ENCODE measurements around the gene MTF2. TPM values are rescaled to one million over a fixed set of nuclear protein-coding genes. Genes with fewer than 3 reads are reported as not detected.

Gene MTF2
- total RNA-seq, 6 experiments from 2014 or later: 4.5 to 9.3 (median 7.1) TPM

- WGBS (ENCODE audit: insufficient coverage, low coverage, low lambda C conversion rate, missing lambda C conversion rate): 76% methylated on average over 4 of the region's 4 CpGs
Observed at GRCh38 chr1:93124556-93125355, 45.7 kb downstream of the MTF2 start.

DNA sequence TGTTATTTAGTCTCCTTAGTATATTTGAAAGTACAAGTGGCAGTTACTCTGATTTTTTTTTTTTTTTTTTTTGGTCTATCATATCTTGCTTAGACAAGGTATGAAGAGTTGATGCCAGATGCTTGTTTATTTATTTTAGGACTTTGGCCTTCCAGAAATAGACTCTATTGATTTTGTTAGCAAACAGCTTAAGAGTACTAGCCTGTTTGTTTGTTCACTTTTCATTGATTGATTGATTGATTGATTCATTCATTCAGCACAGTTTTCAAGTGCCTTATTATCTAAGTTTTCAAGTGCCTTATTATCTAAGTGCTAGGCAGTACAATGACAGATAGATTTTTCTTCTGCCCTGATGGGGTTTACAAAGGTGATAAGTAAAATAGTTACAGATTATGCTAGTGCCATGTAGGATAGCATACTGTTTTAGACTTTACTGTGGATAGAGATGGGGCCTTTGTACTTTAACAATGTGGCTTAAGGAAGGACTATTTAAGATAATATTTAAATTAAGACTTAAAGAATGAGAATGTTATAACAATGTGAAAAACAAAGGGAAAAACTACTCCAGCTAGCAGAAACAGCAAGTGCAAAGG, 50.5 kb downstream of the MTF2 start:
- H3K4me1 ChIP-seq: peaks cover 0 to 16% (median 8%) of the 10 kb centered on the region in 4 donors
- no peak for DNase-seq
- H3K27me3 ChIP-seq: no peaks in the 10 kb centered on the region
- no peak overlapping the region for H3K4me3 ChIP-seq
- intact Hi-C loops (cut with DNase I): no loop called here
- peak overlapping the region in 1 of 3 donors; percentile 8 for H3K27ac ChIP-seq
- TF ChIP-seq POLR2A (IDR thresholded peaks at IDR 0.05): no peak
- TF ChIP-seq, protein P1, sequence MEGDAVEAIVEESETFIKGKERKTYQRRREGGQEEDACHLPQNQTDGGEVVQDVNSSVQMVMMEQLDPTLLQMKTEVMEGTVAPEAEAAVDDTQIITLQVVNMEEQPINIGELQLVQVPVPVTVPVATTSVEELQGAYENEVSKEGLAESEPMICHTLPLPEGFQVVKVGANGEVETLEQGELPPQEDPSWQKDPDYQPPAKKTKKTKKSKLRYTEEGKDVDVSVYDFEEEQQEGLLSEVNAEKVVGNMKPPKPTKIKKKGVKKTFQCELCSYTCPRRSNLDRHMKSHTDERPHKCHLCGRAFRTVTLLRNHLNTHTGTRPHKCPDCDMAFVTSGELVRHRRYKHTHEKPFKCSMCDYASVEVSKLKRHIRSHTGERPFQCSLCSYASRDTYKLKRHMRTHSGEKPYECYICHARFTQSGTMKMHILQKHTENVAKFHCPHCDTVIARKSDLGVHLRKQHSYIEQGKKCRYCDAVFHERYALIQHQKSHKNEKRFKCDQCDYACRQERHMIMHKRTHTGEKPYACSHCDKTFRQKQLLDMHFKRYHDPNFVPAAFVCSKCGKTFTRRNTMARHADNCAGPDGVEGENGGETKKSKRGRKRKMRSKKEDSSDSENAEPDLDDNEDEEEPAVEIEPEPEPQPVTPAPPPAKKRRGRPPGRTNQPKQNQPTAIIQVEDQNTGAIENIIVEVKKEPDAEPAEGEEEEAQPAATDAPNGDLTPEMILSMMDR (IDR thresholded peaks at IDR 0.05): no peak
- no peaks in the 10 kb centered on the region for H3K9me3 ChIP-seq
- ATAC-seq: peak; percentile 94 to 97 (median 96)
- peaks cover 0 to 12% (median 0%) of the 10 kb centered on the region in 4 donors for H3K36me3 ChIP-seq

More at GRCh38 chr1:93124556-93125355, 45.7 kb downstream of the MTF2 start:
- H3K4me1 ChIP-seq: peaks cover 0 to 10% (median 4%) of the 10 kb centered on the region in 4 donors
- intact Hi-C loops (cut with DNase I): no loop called here
- ATAC-seq: no peak
- no peak overlapping the region for H3K4me3 ChIP-seq
- no peak overlapping the region for H3K27ac ChIP-seq
- no peak for DNase-seq
- H3K9me3 ChIP-seq: no peaks in the 10 kb centered on the region
- H3K27me3 ChIP-seq: no peaks in the 10 kb centered on the region
- H3K36me3 ChIP-seq: peaks cover 0 to 3% (median 0%) of the 10 kb centered on the region in 4 donors
- TF ChIP-seq, protein P1 (IDR thresholded peaks at IDR 0.05): no peak
- TF ChIP-seq POLR2A (IDR thresholded peaks at IDR 0.05): no peak

DNA sequence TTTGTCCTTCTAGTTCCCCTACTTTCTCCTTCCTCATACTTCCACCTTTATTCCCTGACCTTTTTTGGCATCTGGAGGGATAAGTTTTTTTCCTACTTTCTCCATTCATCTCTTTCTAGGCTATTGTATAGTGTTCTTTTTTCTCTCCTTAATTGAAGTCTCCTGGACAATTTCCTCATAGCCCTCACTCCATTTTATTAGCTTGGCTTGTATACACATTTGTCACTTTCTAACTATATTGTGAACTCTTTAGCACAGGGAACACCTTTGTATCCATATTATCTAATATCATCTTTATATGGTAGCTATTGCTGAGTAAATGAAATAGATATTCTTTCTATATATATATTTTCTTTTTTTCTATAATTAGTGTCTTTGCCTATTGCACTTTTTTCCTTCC, 53.6 kb downstream of the MTF2 start:
- ATAC-seq (no peak), DNase-seq (no peak)
- Histone ChIP-seq H3K4me3 (no peak overlapping the region), H3K27me3 (no peaks in the 10 kb centered on the region), H3K27ac (no peak overlapping the region), H3K9me3 (no peaks in the 10 kb centered on the region), H3K36me3 (peaks cover 0 to 17% (median 7%) of the 10 kb centered on the region in 4 donors), H3K4me1 (peaks cover 0 to 16% (median 8%) of the 10 kb centered on the region in 4 donors)
- intact Hi-C loops (cut with DNase I): no loop called here
- TF ChIP-seq, protein P1 (IDR thresholded peaks at IDR 0.05): no peak
- no peak for TF ChIP-seq POLR2A (IDR thresholded peaks at IDR 0.05)

DNA sequence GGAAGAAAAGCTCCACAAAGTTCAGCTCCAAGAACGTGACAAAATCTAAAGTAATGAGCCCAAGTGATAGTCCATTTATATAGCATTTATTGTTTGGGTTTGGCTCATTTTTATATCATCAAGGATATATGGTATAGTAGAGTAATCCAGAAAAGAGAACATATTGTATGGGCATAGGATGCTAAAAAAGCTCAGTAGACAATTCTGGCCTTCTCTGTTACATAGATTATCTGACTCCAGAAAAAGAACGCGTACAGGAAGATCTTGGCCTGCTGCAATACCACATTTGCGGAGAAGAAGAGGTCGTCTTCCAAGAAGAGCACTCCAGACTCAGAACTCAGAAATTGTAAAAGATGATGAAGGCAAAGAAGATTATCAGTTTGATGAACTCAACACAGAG, 57.4 kb downstream of the MTF2 start:
- H3K4me1 ChIP-seq: no peaks in the 10 kb centered on the region
- H3K27ac ChIP-seq: no peak overlapping the region
- peaks cover 0 to 17% (median 7%) of the 10 kb centered on the region in 4 donors for H3K36me3 ChIP-seq
- TF ChIP-seq, protein P1 (IDR thresholded peaks at IDR 0.05): no peak
- TF ChIP-seq POLR2A (IDR thresholded peaks at IDR 0.05): no peak
- intact Hi-C loops (cut with DNase I): no loop called here
- ATAC-seq: no peak
- no peak for DNase-seq
- no peaks in the 10 kb centered on the region for H3K27me3 ChIP-seq
- H3K4me3 ChIP-seq: no peak overlapping the region
- WGBS (ENCODE audit: insufficient coverage, low coverage, low lambda C conversion rate, missing lambda C conversion rate): 88% methylated on average over 5 of the region's 5 CpGs
- H3K9me3 ChIP-seq: no peaks in the 10 kb centered on the region
